ENCODE measurements around the gene ACTR3C.

DNA sequence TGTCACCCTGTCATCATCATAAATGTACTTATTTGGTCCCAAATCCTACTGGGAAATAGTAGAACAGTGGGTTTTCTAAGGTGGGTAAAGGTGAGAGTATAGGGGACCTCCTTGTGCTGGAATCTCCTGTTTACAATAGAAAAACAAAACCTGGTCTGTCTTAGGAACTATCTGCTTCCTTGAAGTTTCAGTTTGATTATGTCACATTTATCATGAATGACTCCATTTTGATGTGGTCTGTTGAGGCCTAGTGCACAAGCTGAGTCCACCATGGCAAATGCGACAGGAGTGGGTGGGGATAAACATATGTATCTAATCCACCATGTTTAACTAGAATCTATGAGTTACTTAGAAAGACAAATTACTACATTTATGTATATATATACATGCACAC, 32.3 kb upstream of the ACTR3C start:
- TF ChIP-seq CTCF (conservative IDR thresholded peaks at IDR 0.05; ENCODE audit: low read depth in 2 of 2): no peak
- TF ChIP-seq POLR2AphosphoS5 (IDR thresholded peaks at IDR 0.05; ENCODE audit: low read depth): no peak
- no peak for TF ChIP-seq EZH2 (IDR thresholded peaks at IDR 0.05; ENCODE audit: low read depth, unreplicated experiment)
- TF ChIP-seq EZH2phosphoT487 (IDR thresholded peaks at IDR 0.05; ENCODE audit: unreplicated experiment): no peak
- TF ChIP-seq, protein P1, sequence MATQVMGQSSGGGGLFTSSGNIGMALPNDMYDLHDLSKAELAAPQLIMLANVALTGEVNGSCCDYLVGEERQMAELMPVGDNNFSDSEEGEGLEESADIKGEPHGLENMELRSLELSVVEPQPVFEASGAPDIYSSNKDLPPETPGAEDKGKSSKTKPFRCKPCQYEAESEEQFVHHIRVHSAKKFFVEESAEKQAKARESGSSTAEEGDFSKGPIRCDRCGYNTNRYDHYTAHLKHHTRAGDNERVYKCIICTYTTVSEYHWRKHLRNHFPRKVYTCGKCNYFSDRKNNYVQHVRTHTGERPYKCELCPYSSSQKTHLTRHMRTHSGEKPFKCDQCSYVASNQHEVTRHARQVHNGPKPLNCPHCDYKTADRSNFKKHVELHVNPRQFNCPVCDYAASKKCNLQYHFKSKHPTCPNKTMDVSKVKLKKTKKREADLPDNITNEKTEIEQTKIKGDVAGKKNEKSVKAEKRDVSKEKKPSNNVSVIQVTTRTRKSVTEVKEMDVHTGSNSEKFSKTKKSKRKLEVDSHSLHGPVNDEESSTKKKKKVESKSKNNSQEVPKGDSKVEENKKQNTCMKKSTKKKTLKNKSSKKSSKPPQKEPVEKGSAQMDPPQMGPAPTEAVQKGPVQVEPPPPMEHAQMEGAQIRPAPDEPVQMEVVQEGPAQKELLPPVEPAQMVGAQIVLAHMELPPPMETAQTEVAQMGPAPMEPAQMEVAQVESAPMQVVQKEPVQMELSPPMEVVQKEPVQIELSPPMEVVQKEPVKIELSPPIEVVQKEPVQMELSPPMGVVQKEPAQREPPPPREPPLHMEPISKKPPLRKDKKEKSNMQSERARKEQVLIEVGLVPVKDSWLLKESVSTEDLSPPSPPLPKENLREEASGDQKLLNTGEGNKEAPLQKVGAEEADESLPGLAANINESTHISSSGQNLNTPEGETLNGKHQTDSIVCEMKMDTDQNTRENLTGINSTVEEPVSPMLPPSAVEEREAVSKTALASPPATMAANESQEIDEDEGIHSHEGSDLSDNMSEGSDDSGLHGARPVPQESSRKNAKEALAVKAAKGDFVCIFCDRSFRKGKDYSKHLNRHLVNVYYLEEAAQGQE (IDR thresholded peaks at IDR 0.05; ENCODE audit: unreplicated experiment): no peak
- no peak for TF ChIP-seq ZNF331 (CRISPR knock-in tag; IDR thresholded peaks at IDR 0.05; ENCODE audit: low read depth)
- TF ChIP-seq, protein P2, sequence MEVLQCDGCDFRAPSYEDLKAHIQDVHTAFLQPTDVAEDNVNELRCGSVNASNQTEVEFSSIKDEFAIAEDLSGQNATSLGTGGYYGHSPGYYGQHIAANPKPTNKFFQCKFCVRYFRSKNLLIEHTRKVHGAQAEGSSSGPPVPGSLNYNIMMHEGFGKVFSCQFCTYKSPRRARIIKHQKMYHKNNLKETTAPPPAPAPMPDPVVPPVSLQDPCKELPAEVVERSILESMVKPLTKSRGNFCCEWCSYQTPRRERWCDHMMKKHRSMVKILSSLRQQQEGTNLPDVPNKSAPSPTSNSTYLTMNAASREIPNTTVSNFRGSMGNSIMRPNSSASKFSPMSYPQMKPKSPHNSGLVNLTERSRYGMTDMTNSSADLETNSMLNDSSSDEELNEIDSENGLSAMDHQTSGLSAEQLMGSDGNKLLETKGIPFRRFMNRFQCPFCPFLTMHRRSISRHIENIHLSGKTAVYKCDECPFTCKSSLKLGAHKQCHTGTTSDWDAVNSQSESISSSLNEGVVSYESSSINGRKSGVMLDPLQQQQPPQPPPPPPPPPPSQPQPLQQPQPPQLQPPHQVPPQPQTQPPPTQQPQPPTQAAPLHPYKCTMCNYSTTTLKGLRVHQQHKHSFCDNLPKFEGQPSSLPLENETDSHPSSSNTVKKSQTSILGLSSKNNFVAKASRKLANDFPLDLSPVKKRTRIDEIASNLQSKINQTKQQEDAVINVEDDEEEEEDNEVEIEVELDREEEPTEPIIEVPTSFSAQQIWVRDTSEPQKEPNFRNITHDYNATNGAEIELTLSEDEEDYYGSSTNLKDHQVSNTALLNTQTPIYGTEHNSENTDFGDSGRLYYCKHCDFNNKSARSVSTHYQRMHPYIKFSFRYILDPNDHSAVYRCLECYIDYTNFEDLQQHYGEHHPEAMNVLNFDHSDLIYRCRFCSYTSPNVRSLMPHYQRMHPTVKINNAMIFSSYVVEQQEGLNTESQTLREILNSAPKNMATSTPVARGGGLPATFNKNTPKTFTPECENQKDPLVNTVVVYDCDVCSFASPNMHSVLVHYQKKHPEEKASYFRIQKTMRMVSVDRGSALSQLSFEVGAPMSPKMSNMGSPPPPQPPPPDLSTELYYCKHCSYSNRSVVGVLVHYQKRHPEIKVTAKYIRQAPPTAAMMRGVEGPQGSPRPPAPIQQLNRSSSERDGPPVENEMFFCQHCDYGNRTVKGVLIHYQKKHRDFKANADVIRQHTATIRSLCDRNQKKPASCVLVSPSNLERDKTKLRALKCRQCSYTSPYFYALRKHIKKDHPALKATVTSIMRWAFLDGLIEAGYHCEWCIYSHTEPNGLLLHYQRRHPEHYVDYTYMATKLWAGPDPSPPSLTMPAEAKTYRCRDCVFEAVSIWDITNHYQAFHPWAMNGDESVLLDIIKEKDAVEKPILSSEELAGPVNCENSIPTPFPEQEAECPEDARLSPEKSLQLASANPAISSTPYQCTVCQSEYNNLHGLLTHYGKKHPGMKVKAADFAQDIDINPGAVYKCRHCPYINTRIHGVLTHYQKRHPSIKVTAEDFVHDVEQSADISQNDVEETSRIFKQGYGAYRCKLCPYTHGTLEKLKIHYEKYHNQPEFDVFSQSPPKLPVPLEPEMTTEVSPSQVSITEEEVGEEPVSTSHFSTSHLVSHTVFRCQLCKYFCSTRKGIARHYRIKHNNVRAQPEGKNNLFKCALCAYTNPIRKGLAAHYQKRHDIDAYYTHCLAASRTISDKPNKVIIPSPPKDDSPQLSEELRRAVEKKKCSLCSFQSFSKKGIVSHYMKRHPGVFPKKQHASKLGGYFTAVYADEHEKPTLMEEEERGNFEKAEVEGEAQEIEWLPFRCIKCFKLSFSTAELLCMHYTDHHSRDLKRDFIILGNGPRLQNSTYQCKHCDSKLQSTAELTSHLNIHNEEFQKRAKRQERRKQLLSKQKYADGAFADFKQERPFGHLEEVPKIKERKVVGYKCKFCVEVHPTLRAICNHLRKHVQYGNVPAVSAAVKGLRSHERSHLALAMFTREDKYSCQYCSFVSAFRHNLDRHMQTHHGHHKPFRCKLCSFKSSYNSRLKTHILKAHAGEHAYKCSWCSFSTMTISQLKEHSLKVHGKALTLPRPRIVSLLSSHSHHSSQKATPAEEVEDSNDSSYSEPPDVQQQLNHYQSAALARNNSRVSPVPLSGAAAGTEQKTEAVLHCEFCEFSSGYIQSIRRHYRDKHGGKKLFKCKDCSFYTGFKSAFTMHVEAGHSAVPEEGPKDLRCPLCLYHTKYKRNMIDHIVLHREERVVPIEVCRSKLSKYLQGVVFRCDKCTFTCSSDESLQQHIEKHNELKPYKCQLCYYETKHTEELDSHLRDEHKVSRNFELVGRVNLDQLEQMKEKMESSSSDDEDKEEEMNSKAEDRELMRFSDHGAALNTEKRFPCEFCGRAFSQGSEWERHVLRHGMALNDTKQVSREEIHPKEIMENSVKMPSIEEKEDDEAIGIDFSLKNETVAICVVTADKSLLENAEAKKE (CRISPR knock-in tag; IDR thresholded peaks at IDR 0.05): no peak
- no peak for TF ChIP-seq CREB1 (CRISPR knock-in tag; IDR thresholded peaks at IDR 0.05; ENCODE audit: low read depth)
- TF ChIP-seq, protein P3, sequence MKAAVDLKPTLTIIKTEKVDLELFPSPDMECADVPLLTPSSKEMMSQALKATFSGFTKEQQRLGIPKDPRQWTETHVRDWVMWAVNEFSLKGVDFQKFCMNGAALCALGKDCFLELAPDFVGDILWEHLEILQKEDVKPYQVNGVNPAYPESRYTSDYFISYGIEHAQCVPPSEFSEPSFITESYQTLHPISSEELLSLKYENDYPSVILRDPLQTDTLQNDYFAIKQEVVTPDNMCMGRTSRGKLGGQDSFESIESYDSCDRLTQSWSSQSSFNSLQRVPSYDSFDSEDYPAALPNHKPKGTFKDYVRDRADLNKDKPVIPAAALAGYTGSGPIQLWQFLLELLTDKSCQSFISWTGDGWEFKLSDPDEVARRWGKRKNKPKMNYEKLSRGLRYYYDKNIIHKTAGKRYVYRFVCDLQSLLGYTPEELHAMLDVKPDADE (IDR thresholded peaks at IDR 0.05): no peak
- no peak for TF ChIP-seq NANOG (IDR thresholded peaks at IDR 0.05; ENCODE audit: borderline replicate concordance)
- no peak for TF ChIP-seq STAT1 (IDR thresholded peaks at IDR 0.05; ENCODE audit: unreplicated experiment)
- no peak for TF ChIP-seq ZNF114 (CRISPR knock-in tag; IDR thresholded peaks at IDR 0.05)
- TF ChIP-seq JUNB (IDR thresholded peaks at IDR 0.05; ENCODE audit: unreplicated experiment): no peak
